Measurements from ENCODE around the gene JPH4.

- TF ChIP-seq, protein P1, sequence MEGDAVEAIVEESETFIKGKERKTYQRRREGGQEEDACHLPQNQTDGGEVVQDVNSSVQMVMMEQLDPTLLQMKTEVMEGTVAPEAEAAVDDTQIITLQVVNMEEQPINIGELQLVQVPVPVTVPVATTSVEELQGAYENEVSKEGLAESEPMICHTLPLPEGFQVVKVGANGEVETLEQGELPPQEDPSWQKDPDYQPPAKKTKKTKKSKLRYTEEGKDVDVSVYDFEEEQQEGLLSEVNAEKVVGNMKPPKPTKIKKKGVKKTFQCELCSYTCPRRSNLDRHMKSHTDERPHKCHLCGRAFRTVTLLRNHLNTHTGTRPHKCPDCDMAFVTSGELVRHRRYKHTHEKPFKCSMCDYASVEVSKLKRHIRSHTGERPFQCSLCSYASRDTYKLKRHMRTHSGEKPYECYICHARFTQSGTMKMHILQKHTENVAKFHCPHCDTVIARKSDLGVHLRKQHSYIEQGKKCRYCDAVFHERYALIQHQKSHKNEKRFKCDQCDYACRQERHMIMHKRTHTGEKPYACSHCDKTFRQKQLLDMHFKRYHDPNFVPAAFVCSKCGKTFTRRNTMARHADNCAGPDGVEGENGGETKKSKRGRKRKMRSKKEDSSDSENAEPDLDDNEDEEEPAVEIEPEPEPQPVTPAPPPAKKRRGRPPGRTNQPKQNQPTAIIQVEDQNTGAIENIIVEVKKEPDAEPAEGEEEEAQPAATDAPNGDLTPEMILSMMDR (IDR thresholded peaks at IDR 0.05 in 4 of 5, conservative IDR thresholded peaks at IDR 0.05 in 1 of 5) = no peak
- no peak for TF ChIP-seq POLR2A (IDR thresholded peaks at IDR 0.05)
Observed at GRCh38 chr14:23564181-23564812, 14.3 kb downstream of the JPH4 start.

Measured in gastrocnemius medialis (tissue), 4 donors.